GM12878 (cell line): ENCODE results near the gene CITED2. TPM values are rescaled to one million over a fixed set of nuclear protein-coding genes. Genes with fewer than 3 reads are reported as not detected.

Experiments used
- CEBPB ChIP-seq, 2 experiments: fragments of 150-350 bp in 1 of 2; IDR thresholded peaks; 2 replicates each; pipeline ENCODE4 v1.6.1; 2012 to 2014; ENCODE audit warnings: low read depth in 2 of 2, low read length in 2 of 2, borderline replicate concordance in 1 of 2, inconsistent platforms in 1 of 2
- CHD1 ChIP-seq: IDR thresholded peaks from 2 replicates; pipeline ENCODE4 v1.6.1; 2012; ENCODE audit warnings: low read depth, low read length, improper control_type of control experiment
- E2F8 ChIP-seq: fragments of 450-650 bp; IDR thresholded peaks from 2 replicates; pipeline ENCODE4 v1.6.1; 2018; ENCODE audit warnings: mild to moderate bottlenecking, low read depth, moderate library complexity; ENCODE audit not compliant: partially characterized antibody
- E4F1 ChIP-seq: fragments of 450-650 bp; IDR thresholded peaks from 2 replicates; pipeline ENCODE4 v1.6.1; 2018; ENCODE audit warnings: borderline replicate concordance, mild to moderate bottlenecking; ENCODE audit not compliant: partially characterized antibody
- HDAC6 ChIP-seq: fragments of 200-600 bp; sonication (generic); IDR thresholded peaks from one replicate; pipeline ENCODE4 v1.8.0; 2017; ENCODE audit warnings: antibody characterized with exemption; ENCODE audit not compliant: unreplicated experiment
- JUNB ChIP-seq: IDR thresholded peaks from 2 replicates; pipeline ENCODE4 v1.6.1; 2016; ENCODE audit warnings: antibody characterized with exemption, mild to moderate bottlenecking
- MTA3 ChIP-seq: IDR thresholded peaks from 2 replicates; pipeline ENCODE4 v1.6.1; 2012; ENCODE audit warnings: low read length, inconsistent platforms, borderline replicate concordance
- MYC ChIP-seq: IDR thresholded peaks from 2 replicates; pipeline ENCODE4 v1.6.1; 2011; ENCODE audit warnings: mild to moderate bottlenecking, low read length, moderate library complexity, inconsistent platforms; ENCODE audit not compliant: insufficient read depth, insufficient replicate concordance, insufficient read length, severe bottlenecking
- NFIC ChIP-seq: IDR thresholded peaks from 2 replicates; pipeline ENCODE4 v1.6.1; 2012; ENCODE audit warnings: low read depth, mild to moderate bottlenecking, inconsistent platforms, low read length, moderate library complexity
- NFXL1 ChIP-seq: fragments of 450-650 bp; IDR thresholded peaks from 2 replicates; pipeline ENCODE4 v1.6.1; 2017; ENCODE audit warnings: antibody characterized with exemption, mild to moderate bottlenecking, borderline replicate concordance
- NR2C2 ChIP-seq: IDR thresholded peaks from 2 replicates; pipeline ENCODE4 v1.6.1; 2011; ENCODE audit warnings: borderline replicate concordance, low read depth; ENCODE audit not compliant: control insufficient read depth, insufficient read length
- NR2F1 ChIP-seq: fragments of 450-650 bp; conservative IDR thresholded peaks from 2 replicates; pipeline ENCODE4 v1.6.1; 2017; ENCODE audit warnings: mild to moderate bottlenecking
- RBBP5 ChIP-seq: fragments of 200-600 bp; sonication (generic); conservative IDR thresholded peaks from 2 replicates; pipeline ENCODE4 v1.6.1; 2016
- RELB ChIP-seq: fragments of 450-650 bp; IDR thresholded peaks from 2 replicates; pipeline ENCODE4 v1.6.1; 2017; ENCODE audit warnings: low read depth, mild to moderate bottlenecking, moderate library complexity
- SMAD1 ChIP-seq: fragments of 450-650 bp; IDR thresholded peaks from 2 replicates; pipeline ENCODE4 v1.6.1; 2018; ENCODE audit warnings: mild to moderate bottlenecking, low read depth; ENCODE audit not compliant: partially characterized antibody
- TARDBP ChIP-seq: IDR thresholded peaks from 2 replicates; pipeline ENCODE4 v1.6.1; 2016; ENCODE audit warnings: borderline replicate concordance
- TCF7 ChIP-seq: IDR thresholded peaks from 2 replicates; pipeline ENCODE4 v1.6.1; 2014; ENCODE audit warnings: antibody characterized with exemption, borderline replicate concordance
- USF2 ChIP-seq: IDR thresholded peaks from 2 replicates; pipeline ENCODE4 v1.6.1; 2011; ENCODE audit warnings: low read depth, low read length, improper control_type of control experiment, borderline replicate concordance
- polyA plus RNA-seq, 11 experiments: library from polyadenylated mRNA; depleted of rRNA in 4 of 11; unstranded in 6 of 11; stranded (reverse) in 5 of 11; fragments of >200 nt; fragmentation: Nextera tagmentation in 4 of 11; fragmentation: Illumina TruSeq in 1 of 11; extraction: Ambion mirVana in 4 of 11; extraction: Trizol in 1 of 11; gene quantifications; 1 replicate in 1 of 11; 2 replicates in 10 of 11; pipeline versions ENCODE4 v1.2.1 to v1.2.3, GENCODE V29; 2011 to 2016; ENCODE audit warnings: inconsistent platforms in 2 of 11, missing spikeins in 2 of 11, low read depth in 1 of 11
- total RNA-seq, 4 experiments: library from RNA; depleted of rRNA in 3 of 4; stranded (reverse); fragments of >200 nt in 3 of 4; fragmentation: Illumina TruSeq in 1 of 4; extraction: Trizol in 1 of 4; gene quantifications; 2 replicates each; pipeline versions ENCODE4 v1.2.1 to v1.2.3, GENCODE V29; 2013 to 2021

CITED2 gene
- total and polyA plus RNA-seq, 10 of the 15 experiments (the other 5 are each of a cell fraction or from before 2014, with no cell fraction given), result 0.08 to 20.0 (median 7.3) TPM

GRCh38 chr6:139392794-139393193, 18.3 kb upstream of the CITED2 start (continued):
- TF ChIP-seq HDAC6, result no peak
- no peak for TF ChIP-seq CHD1
- no peak for TF ChIP-seq NR2C2
- TF ChIP-seq JUNB, result peak; percentile 89
- no peak for TF ChIP-seq SMAD1
- TF ChIP-seq NFXL1, result no peak
- peak; percentile 63 for TF ChIP-seq NFIC
- no peak for TF ChIP-seq CEBPB (IDR thresholded peaks at IDR 0.05; ENCODE audit: borderline replicate concordance in 1 of 2, low read depth in 2 of 2, low read length in 2 of 2)
- TF ChIP-seq MTA3, result no peak
- no peak for TF ChIP-seq RBBP5
- TF ChIP-seq MYC, result no peak
- no peak for TF ChIP-seq E2F8
- TF ChIP-seq E4F1, result no peak
- TF ChIP-seq USF2, result no peak
- no peak for TF ChIP-seq TCF7
- no peak for TF ChIP-seq NR2F1
- TF ChIP-seq RELB, result 0 out of 2 replicates have a peak, but pooled peaks have one; percentile 14
- no peak for TF ChIP-seq TARDBP
